WTC11 (cell line): ENCODE measurements around the gene CIDEB.

ENCODE experiments used
- FOXJ3 ChIP-seq: sonication (generic); formaldehyde crosslinking; IDR thresholded peaks from 2 replicates; pipeline ENCODE4 v1.9.0; 2021; ENCODE audit warnings: missing genetic modification reagents, mild to moderate bottlenecking, borderline replicate concordance
- NFYB ChIP-seq: sonication (generic); formaldehyde crosslinking; conservative IDR thresholded peaks from 2 replicates; pipeline ENCODE4 v1.8.0; 2022; ENCODE audit warnings: low read depth, missing genetic modification reagents
- NR1H2 ChIP-seq: sonication (generic); formaldehyde crosslinking; IDR thresholded peaks from 2 replicates; pipeline ENCODE4 v1.9.0; 2021; ENCODE audit warnings: mild to moderate bottlenecking, moderate library complexity, missing genetic modification reagents
- ZNF219 ChIP-seq: sonication (generic); formaldehyde crosslinking; IDR thresholded peaks from 2 replicates; pipeline ENCODE4 v1.8.0; 2023; ENCODE audit warnings: missing genetic modification reagents, mild to moderate bottlenecking, borderline replicate concordance
- TF ChIP-seq, protein P1 (sequence below): sonication (generic); formaldehyde crosslinking; conservative IDR thresholded peaks from 2 replicates; pipeline ENCODE4 v1.8.1; 2023; ENCODE audit warnings: mild to moderate bottlenecking, low read depth, missing genetic modification reagents, moderate library complexity

DNA sequence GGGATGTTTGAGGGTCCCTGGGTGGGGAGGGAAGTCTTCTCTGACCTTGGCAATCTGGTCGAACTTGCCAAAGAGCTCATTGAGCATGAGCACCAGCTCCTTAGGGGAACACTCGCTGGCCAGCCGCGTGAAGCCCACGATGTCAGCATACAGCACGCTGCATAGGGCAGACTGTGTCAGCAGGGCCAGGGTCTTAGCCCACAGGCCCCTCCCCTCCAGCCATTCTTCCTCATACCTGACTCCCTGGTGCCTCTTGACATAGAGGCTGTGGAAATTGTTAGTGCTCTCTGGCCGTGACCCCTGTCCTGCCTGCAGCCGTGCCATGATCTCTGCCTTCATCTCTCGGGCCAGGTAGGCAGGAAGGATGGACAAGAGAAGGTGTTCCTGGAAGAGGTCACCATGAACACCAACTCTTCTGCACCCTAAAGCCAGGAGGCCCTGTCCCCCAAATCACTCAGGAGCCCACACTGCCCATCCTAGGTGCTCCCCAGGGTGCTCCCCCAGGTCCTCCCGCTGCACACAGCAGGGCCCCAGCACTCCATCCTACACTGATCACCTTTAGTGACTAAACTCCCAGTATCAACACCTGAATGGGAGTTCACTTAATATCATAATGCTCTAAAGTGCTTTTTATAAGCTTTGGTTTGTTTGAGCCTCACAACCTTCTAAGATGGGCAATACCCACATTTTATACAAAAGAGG lies 23.3 kb upstream of the CIDEB start:
- no peak for TF ChIP-seq ZNF219 (CRISPR knock-in tag)
- no peak for TF ChIP-seq NR1H2 (CRISPR knock-in tag)
- TF ChIP-seq, protein P1, sequence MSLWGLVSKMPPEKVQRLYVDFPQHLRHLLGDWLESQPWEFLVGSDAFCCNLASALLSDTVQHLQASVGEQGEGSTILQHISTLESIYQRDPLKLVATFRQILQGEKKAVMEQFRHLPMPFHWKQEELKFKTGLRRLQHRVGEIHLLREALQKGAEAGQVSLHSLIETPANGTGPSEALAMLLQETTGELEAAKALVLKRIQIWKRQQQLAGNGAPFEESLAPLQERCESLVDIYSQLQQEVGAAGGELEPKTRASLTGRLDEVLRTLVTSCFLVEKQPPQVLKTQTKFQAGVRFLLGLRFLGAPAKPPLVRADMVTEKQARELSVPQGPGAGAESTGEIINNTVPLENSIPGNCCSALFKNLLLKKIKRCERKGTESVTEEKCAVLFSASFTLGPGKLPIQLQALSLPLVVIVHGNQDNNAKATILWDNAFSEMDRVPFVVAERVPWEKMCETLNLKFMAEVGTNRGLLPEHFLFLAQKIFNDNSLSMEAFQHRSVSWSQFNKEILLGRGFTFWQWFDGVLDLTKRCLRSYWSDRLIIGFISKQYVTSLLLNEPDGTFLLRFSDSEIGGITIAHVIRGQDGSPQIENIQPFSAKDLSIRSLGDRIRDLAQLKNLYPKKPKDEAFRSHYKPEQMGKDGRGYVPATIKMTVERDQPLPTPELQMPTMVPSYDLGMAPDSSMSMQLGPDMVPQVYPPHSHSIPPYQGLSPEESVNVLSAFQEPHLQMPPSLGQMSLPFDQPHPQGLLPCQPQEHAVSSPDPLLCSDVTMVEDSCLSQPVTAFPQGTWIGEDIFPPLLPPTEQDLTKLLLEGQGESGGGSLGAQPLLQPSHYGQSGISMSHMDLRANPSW (CRISPR knock-in tag) = no peak
- no peak for TF ChIP-seq NFYB
- no peak for TF ChIP-seq FOXJ3 (CRISPR knock-in tag)
